H1 (cell line): ENCODE data around the gene KLHL10. TPM values are rescaled to one million over a fixed set of nuclear protein-coding genes. Genes with fewer than 3 reads are reported as not detected.

ENCODE experiments used
- CBX5 ChIP-seq: fragments of 300-800, 300-1000 bp; sonication (generic); IDR thresholded peaks from 2 replicates; pipeline ENCODE4 v1.7.1; 2016; ENCODE audit warnings: antibody characterized with exemption, low read length, low read depth
- MAFK ChIP-seq: IDR thresholded peaks from 2 replicates; pipeline ENCODE4 v1.6.1; 2012; ENCODE audit warnings: low read depth, mild to moderate bottlenecking, improper control_type of control experiment, low read length
- RAD21 ChIP-seq, 2 experiments: IDR thresholded peaks in 1 of 2; conservative IDR thresholded peaks in 1 of 2; 2 replicates each; pipeline ENCODE4 v1.6.1; 2011; ENCODE audit warnings: low read depth in 2 of 2, low read length in 2 of 2, improper control_type of control experiment in 1 of 2, inconsistent platforms in 1 of 2, mild to moderate bottlenecking in 1 of 2, moderate library complexity in 1 of 2
- SP4 ChIP-seq: IDR thresholded peaks from 2 replicates; pipeline ENCODE4 v1.6.1; 2012; ENCODE audit warnings: low read length, inconsistent platforms
- polyA plus RNA-seq, 7 experiments: library from polyadenylated mRNA; depleted of rRNA in 3 of 7; stranded (reverse) in 5 of 7; unstranded in 2 of 7; fragments of >200 nt in 5 of 7; fragments of 200-250 nt in 2 of 7; gene quantifications; 1 replicate in 5 of 7; 2 replicates in 1 of 7; 4 replicates in 1 of 7; pipeline versions ENCODE4 v1.2.1 to v1.2.3, GENCODE V29; 2011 to 2013; ENCODE audit warnings: missing spikeins in 2 of 7, mixed read lengths in 2 of 7
- total RNA-seq: library from RNA; stranded (reverse); fragmentation: NEBNext Ultra II Directional; extraction: Animal tissue kit (Norgen Biotek cat#: 25700); gene quantifications from 2 replicates; pipeline ENCODE4 v1.2.1, GENCODE V29; 2021
- TF ChIP-seq, protein P1 (sequence below): IDR thresholded peaks from 2 replicates; pipeline ENCODE4 v1.6.1; 2011; ENCODE audit warnings: low read depth, mild to moderate bottlenecking, low read length; ENCODE audit not compliant: insufficient read depth

The KLHL10 gene
- total and polyA plus RNA-seq, 2 of the 8 experiments (the other 6 are each of a cell fraction or from before 2014, with no cell fraction given): 0.19 to 0.26 TPM

DNA sequence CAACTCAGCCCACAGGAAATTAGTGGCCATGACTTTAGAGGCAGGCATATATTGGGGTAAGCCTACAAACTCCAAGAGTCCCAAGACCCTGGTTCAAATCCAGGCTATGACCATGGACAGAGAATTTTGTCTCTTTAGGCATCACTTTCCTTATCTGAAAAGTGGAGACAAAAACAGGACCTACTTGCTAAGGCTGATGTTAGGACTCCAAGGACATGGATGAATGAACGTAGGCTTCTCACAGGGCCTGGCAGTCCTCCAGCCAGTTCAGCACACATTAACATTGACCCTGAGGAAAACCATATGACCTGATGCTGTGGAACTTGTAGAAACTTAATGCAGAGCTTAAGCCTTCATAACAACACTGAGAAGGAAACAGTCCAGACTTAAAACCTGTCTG is 23.4 kb upstream of the KLHL10 start (continued):
- TF ChIP-seq, protein P1, sequence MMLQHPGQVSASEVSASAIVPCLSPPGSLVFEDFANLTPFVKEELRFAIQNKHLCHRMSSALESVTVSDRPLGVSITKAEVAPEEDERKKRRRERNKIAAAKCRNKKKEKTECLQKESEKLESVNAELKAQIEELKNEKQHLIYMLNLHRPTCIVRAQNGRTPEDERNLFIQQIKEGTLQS: no peak
- TF ChIP-seq CBX5 (no peak), MAFK (no peak), SP4 (no peak), RAD21 (IDR thresholded peaks at IDR 0.05 in 1 of 2, conservative IDR thresholded peaks at IDR 0.05 in 1 of 2; ENCODE audit: low read depth in 2 of 2, low read length in 2 of 2) (no peak)
